Activated CD4-positive, alpha-beta memory T cell treated with anti-CD3 and anti-CD28 coated beads, Interleukin-2, amount 10 ng/mL, durations not matched to agents 7 days and 5 days (primary cell): ENCODE measurements around the gene NPBWR2. TPM values are rescaled to one million over a fixed set of nuclear protein-coding genes. Genes with fewer than 3 reads are reported as not detected.

Experiments
- CTCF ChIA-PET: fragments of 350-600 bp; sonication (Branson Sonifier 250); formaldehyde crosslinking; loops from one replicate; lab custom pipeline; 2021; ENCODE audit warnings: antibody characterized with exemption, inconsistent platforms; lab: Charles Lee
- POLR2A ChIA-PET: fragments of 350-600 bp; sonication (Branson Sonifier 250); formaldehyde crosslinking; loops from one replicate; lab custom pipeline; 2021; ENCODE audit warnings: antibody characterized with exemption; lab: Charles Lee
- DNase-seq: peaks from one replicate; pipeline ENCODE4 v3.0.0-alpha.2; 2020
- H3K27ac Mint-ChIP-seq: one replicate; pipeline ENCODE4 v1.8.0; 2021; ENCODE audit warnings: mild to moderate bottlenecking, mixed read lengths
- H3K27me3 Mint-ChIP-seq: one replicate; pipeline ENCODE4 v1.8.0; 2021; ENCODE audit warnings: mixed read lengths
- H3K36me3 Mint-ChIP-seq: one replicate; pipeline ENCODE4 v1.8.0; 2021; ENCODE audit warnings: low read depth, mixed read lengths
- H3K4me1 Mint-ChIP-seq: one replicate; pipeline ENCODE4 v1.8.0; 2021; ENCODE audit warnings: mixed read lengths
- H3K4me3 Mint-ChIP-seq: one replicate; pipeline ENCODE4 v1.8.0; 2021; ENCODE audit warnings: mild to moderate bottlenecking, mixed read lengths
- H3K9me3 Mint-ChIP-seq: one replicate; pipeline ENCODE4 v1.8.0; 2021; ENCODE audit warnings: mixed read lengths
- total RNA-seq, 2 experiments: library from RNA; stranded (reverse); gene quantifications; one replicate each; pipeline ENCODE4 v1.2.3, GENCODE V29; 2021

NPBWR2 gene
- total RNA-seq, 2 experiments from 2014 or later, result not detected

GRCh38 chr20:64149141-64149540 is 41.8 kb upstream of the NPBWR2 start:
- Mint-ChIP-seq H3K4me1 (no peaks in the 10 kb centered on the region), H3K9me3 (peaks cover 18% of the 10 kb centered on the region), H3K27me3 (no peaks in the 10 kb centered on the region), H3K27ac (no peak overlapping the region), H3K36me3 (peaks cover 3% of the 10 kb centered on the region), H3K4me3 (no peak overlapping the region)
- POLR2A ChIA-PET, result no interaction called here
- DNase-seq, result no peak
- CTCF ChIA-PET, result no interaction called here

- peaks cover 22% of the 10 kb centered on the region for H3K9me3 Mint-ChIP-seq
- no peak overlapping the region for H3K27ac Mint-ChIP-seq
- ChIA-PET POLR2A (no interaction called here), CTCF (no interaction called here)
- peaks cover 3% of the 10 kb centered on the region for H3K36me3 Mint-ChIP-seq
- no peaks in the 10 kb centered on the region for H3K27me3 Mint-ChIP-seq
- no peak for DNase-seq
- no peak overlapping the region for H3K4me3 Mint-ChIP-seq
- H3K4me1 Mint-ChIP-seq, result no peaks in the 10 kb centered on the region
Observed at GRCh38 chr20:64148581-64148980, 41.2 kb upstream of the NPBWR2 start.

- peaks cover 22% of the 10 kb centered on the region for H3K9me3 Mint-ChIP-seq
- DNase-seq, result no peak
- peaks cover 3% of the 10 kb centered on the region for H3K27me3 Mint-ChIP-seq
- no peak overlapping the region for H3K4me3 Mint-ChIP-seq
- H3K27ac Mint-ChIP-seq, result no peak overlapping the region
- no peaks in the 10 kb centered on the region for H3K4me1 Mint-ChIP-seq
- CTCF ChIA-PET, result no interaction called here
- peaks cover 3% of the 10 kb centered on the region for H3K36me3 Mint-ChIP-seq
- POLR2A ChIA-PET, result no interaction called here
Observed at GRCh38 chr20:64146936-64147477, 39.6 kb upstream of the NPBWR2 start.

- peaks cover 3% of the 10 kb centered on the region for H3K27me3 Mint-ChIP-seq
- H3K9me3 Mint-ChIP-seq, result peaks cover 22% of the 10 kb centered on the region
- H3K36me3 Mint-ChIP-seq, result peaks cover 3% of the 10 kb centered on the region
- ChIA-PET POLR2A (no interaction called here), CTCF (no interaction called here)
- H3K27ac Mint-ChIP-seq, result no peak overlapping the region
- H3K4me1 Mint-ChIP-seq, result no peaks in the 10 kb centered on the region
- no peak for DNase-seq
- no peak overlapping the region for H3K4me3 Mint-ChIP-seq
Observed at GRCh38 chr20:64146301-64146935, 39.1 kb upstream of the NPBWR2 start.

GRCh38 chr20:64145458-64146300 is 38.3 kb upstream of the NPBWR2 start:
- POLR2A ChIA-PET, result no interaction called here
- H3K4me3 Mint-ChIP-seq, result no peak overlapping the region
- H3K4me1 Mint-ChIP-seq, result no peaks in the 10 kb centered on the region
- peaks cover 3% of the 10 kb centered on the region for H3K36me3 Mint-ChIP-seq
- no peak for DNase-seq
- H3K27ac Mint-ChIP-seq, result no peak overlapping the region
- CTCF ChIA-PET, result interaction anchor here (0.6 kb wide), 1 partner anchor 337 kb away, joined by 3 read pairs; no protein-coding TSS in a partner anchor
- H3K9me3 Mint-ChIP-seq, result peaks cover 22% of the 10 kb centered on the region
- peaks cover 3% of the 10 kb centered on the region for H3K27me3 Mint-ChIP-seq

- Mint-ChIP-seq H3K27me3 (peaks cover 3% of the 10 kb centered on the region), H3K36me3 (peaks cover 3% of the 10 kb centered on the region), H3K9me3 (peaks cover 22% of the 10 kb centered on the region), H3K27ac (no peak overlapping the region), H3K4me3 (no peak overlapping the region), H3K4me1 (no peaks in the 10 kb centered on the region)
- POLR2A ChIA-PET, result no interaction called here
- DNase-seq, result no peak
- CTCF ChIA-PET, result no interaction called here
Observed at GRCh38 chr20:64144144-64144912, 37.0 kb upstream of the NPBWR2 start.

GRCh38 chr20:64143018-64143801 is 35.8 kb upstream of the NPBWR2 start:
- Mint-ChIP-seq H3K27me3 (peaks cover 3% of the 10 kb centered on the region), H3K4me3 (no peak overlapping the region), H3K4me1 (no peaks in the 10 kb centered on the region), H3K36me3 (peaks cover 3% of the 10 kb centered on the region), H3K9me3 (peaks cover 22% of the 10 kb centered on the region), H3K27ac (no peak overlapping the region)
- ChIA-PET POLR2A (no interaction called here), CTCF (no interaction called here)
- DNase-seq, result no peak

- CTCF ChIA-PET, result no interaction called here
- H3K9me3 Mint-ChIP-seq, result peaks cover 22% of the 10 kb centered on the region
- DNase-seq, result no peak
- no peaks in the 10 kb centered on the region for H3K4me1 Mint-ChIP-seq
- peaks cover 3% of the 10 kb centered on the region for H3K36me3 Mint-ChIP-seq
- no peak overlapping the region for H3K27ac Mint-ChIP-seq
- POLR2A ChIA-PET, result no interaction called here
- H3K4me3 Mint-ChIP-seq, result no peak overlapping the region
- peaks cover 3% of the 10 kb centered on the region for H3K27me3 Mint-ChIP-seq
Observed at GRCh38 chr20:64142590-64142989, 35.2 kb upstream of the NPBWR2 start.

GRCh38 chr20:64140956-64141355 is 33.6 kb upstream of the NPBWR2 start:
- peaks cover 3% of the 10 kb centered on the region for H3K27me3 Mint-ChIP-seq
- CTCF ChIA-PET, result no interaction called here
- no peak overlapping the region for H3K27ac Mint-ChIP-seq
- H3K9me3 Mint-ChIP-seq, result peaks cover 22% of the 10 kb centered on the region
- H3K4me1 Mint-ChIP-seq, result no peaks in the 10 kb centered on the region
- POLR2A ChIA-PET, result no interaction called here
- no peak overlapping the region for H3K4me3 Mint-ChIP-seq
- no peak for DNase-seq
- H3K36me3 Mint-ChIP-seq, result peaks cover 3% of the 10 kb centered on the region

GRCh38 chr20:64140061-64140931 is 32.9 kb upstream of the NPBWR2 start:
- ChIA-PET POLR2A (no interaction called here), CTCF (no interaction called here)
- Mint-ChIP-seq H3K27me3 (peaks cover 3% of the 10 kb centered on the region), H3K4me1 (no peaks in the 10 kb centered on the region), H3K4me3 (no peak overlapping the region), H3K27ac (no peak overlapping the region), H3K9me3 (peaks cover 15% of the 10 kb centered on the region), H3K36me3 (peaks cover 3% of the 10 kb centered on the region)
- no peak for DNase-seq

- Mint-ChIP-seq H3K4me1 (no peaks in the 10 kb centered on the region), H3K36me3 (no peaks in the 10 kb centered on the region), H3K4me3 (no peak overlapping the region), H3K27me3 (peaks cover 3% of the 10 kb centered on the region), H3K9me3 (peaks cover 7% of the 10 kb centered on the region), H3K27ac (no peak overlapping the region)
- ChIA-PET CTCF (no interaction called here), POLR2A (no interaction called here)
- DNase-seq, result no peak
Observed at GRCh38 chr20:64139199-64140060, 32.1 kb upstream of the NPBWR2 start.
